ENCODE measurements around the gene RPS16. TPM values are rescaled to one million over a fixed set of nuclear protein-coding genes. Genes with fewer than 3 reads are reported as not detected.

The RPS16 gene
- total RNA-seq, 1 donor from 2014 or later = 75.3 TPM

GRCh38 chr19:39427707-39428106, 8.0 kb downstream of the RPS16 start:
- Histone ChIP-seq H3K27me3 (ENCODE audit: control insufficient read depth, insufficient read depth, low read length) (no peaks in the 10 kb centered on the region), H3K4me3 (ENCODE audit: low read depth, low read length) (no peak overlapping the region), H3K36me3 (ENCODE audit: control insufficient read depth, insufficient read depth, low read length) (peaks cover 6% of the 10 kb centered on the region)
- no peak for TF ChIP-seq CTCF (IDR thresholded peaks at IDR 0.05; ENCODE audit: insufficient read depth, low read length, severe bottlenecking)
- FAIRE-seq = no peak
- DNase-seq (ENCODE audit: low read depth) = no peak

GRCh38 chr19:39426170-39426569, 9.6 kb downstream of the RPS16 start:
- no peak overlapping the region for H3K4me3 ChIP-seq (ENCODE audit: low read depth, low read length)
- no peak for FAIRE-seq

GRCh38 chr19:39425744-39426143, 10.0 kb downstream of the RPS16 start:
- Histone ChIP-seq H3K36me3 (ENCODE audit: control insufficient read depth, insufficient read depth, low read length) (peaks cover 4% of the 10 kb centered on the region), H3K27me3 (ENCODE audit: control insufficient read depth, insufficient read depth, low read length) (no peaks in the 10 kb centered on the region), H3K4me3 (ENCODE audit: low read depth, low read length) (no peak overlapping the region)
- DNase-seq (ENCODE audit: low read depth) (no peak), FAIRE-seq (peak; percentile 60)
- no peak for TF ChIP-seq CTCF (IDR thresholded peaks at IDR 0.05; ENCODE audit: insufficient read depth, low read length, severe bottlenecking)

More at GRCh38 chr19:39426170-39426569, 9.6 kb downstream of the RPS16 start:
- no peak for TF ChIP-seq CTCF (IDR thresholded peaks at IDR 0.05; ENCODE audit: insufficient read depth, low read length, severe bottlenecking)
- DNase-seq (ENCODE audit: low read depth) = no peak
- Histone ChIP-seq H3K36me3 (ENCODE audit: control insufficient read depth, insufficient read depth, low read length) (peaks cover 4% of the 10 kb centered on the region), H3K27me3 (ENCODE audit: control insufficient read depth, insufficient read depth, low read length) (no peaks in the 10 kb centered on the region)

- TF ChIP-seq CTCF (IDR thresholded peaks at IDR 0.05; ENCODE audit: insufficient read depth, low read length, severe bottlenecking) = no peak
- DNase-seq (ENCODE audit: low read depth) (no peak), FAIRE-seq (no peak)
- Histone ChIP-seq H3K36me3 (ENCODE audit: control insufficient read depth, insufficient read depth, low read length) (peaks cover 6% of the 10 kb centered on the region), H3K27me3 (ENCODE audit: control insufficient read depth, insufficient read depth, low read length) (no peaks in the 10 kb centered on the region), H3K4me3 (ENCODE audit: low read depth, low read length) (no peak overlapping the region)
Observed at GRCh38 chr19:39424934-39425333, 10.8 kb downstream of the RPS16 start.

- DNase-seq (ENCODE audit: low read depth) = no peak
- TF ChIP-seq CTCF (IDR thresholded peaks at IDR 0.05; ENCODE audit: insufficient read depth, low read length, severe bottlenecking) = no peak
- Histone ChIP-seq H3K27me3 (ENCODE audit: control insufficient read depth, insufficient read depth, low read length) (no peaks in the 10 kb centered on the region), H3K4me3 (ENCODE audit: low read depth, low read length) (no peak overlapping the region), H3K36me3 (ENCODE audit: control insufficient read depth, insufficient read depth, low read length) (peaks cover 6% of the 10 kb centered on the region)
- no peak for FAIRE-seq
Observed at GRCh38 chr19:39423258-39424086, 12.3 kb downstream of the RPS16 start.
